Neural progenitor cell (in vitro differentiated cells): ENCODE results near the gene TBC1D3B. TPM values are rescaled to one million over a fixed set of nuclear protein-coding genes. Genes with fewer than 3 reads are reported as not detected.

Experiments
- DNase-seq: peaks from one replicate; pipeline ENCODE4 v3.0.0-alpha.2; 2016; ENCODE audit warnings: low spot score
- H2AFZ ChIP-seq: fragments of 200-600 bp; sonication (generic); replicated peaks from 2 replicates; pipeline ENCODE4 v1.6.1; 2016; ENCODE audit warnings: antibody characterized with exemption
- H3F3A ChIP-seq: fragments of 200-600 bp; sonication (generic); 2 replicates; pipeline ENCODE4 v1.6.1; 2016; ENCODE audit warnings: antibody characterized with exemption, low read depth
- H3K27ac ChIP-seq: fragments of 200-600 bp; sonication (generic); 2 replicates; pipeline ENCODE4 v1.5.1; 2016; ENCODE audit warnings: mild to moderate bottlenecking
- H3K27me3 ChIP-seq: fragments of 200-600 bp; sonication (generic); 2 replicates; pipeline ENCODE4 v1.6.1; 2016; ENCODE audit warnings: mild to moderate bottlenecking, moderate library complexity
- H3K36me3 ChIP-seq: fragments of 200-600 bp; sonication (generic); 2 replicates; pipeline ENCODE4 v1.5.1; 2016
- H3K4me1 ChIP-seq: fragments of 200-600 bp; sonication (generic); 2 replicates; pipeline ENCODE4 v1.6.1; 2016; ENCODE audit warnings: mixed run types
- H3K4me2 ChIP-seq: fragments of 200-600 bp; sonication (generic); 2 replicates; pipeline ENCODE4 v1.6.1; 2016
- H3K4me3 ChIP-seq: fragments of 200-600 bp; sonication (generic); 2 replicates; pipeline ENCODE4 v1.5.1; 2016
- H3K79me2 ChIP-seq: fragments of 200-600 bp; sonication (generic); 2 replicates; pipeline ENCODE4 v1.6.1; 2016; ENCODE audit warnings: low read depth
- H3K9ac ChIP-seq: fragments of 200-600 bp; sonication (generic); 2 replicates; pipeline ENCODE4 v1.6.1; 2016
- H3K9me3 ChIP-seq: fragments of 200-600 bp; sonication (generic); 2 replicates; pipeline ENCODE4 v1.5.1; 2016; ENCODE audit warnings: low read depth
- H4K20me1 ChIP-seq: fragments of 200-600 bp; sonication (generic); 2 replicates; pipeline ENCODE4 v1.6.1; 2016; ENCODE audit warnings: low read depth
- H3K27ac Mint-ChIP-seq: 3 replicates; pipeline ENCODE4 v1.8.0; 2021; ENCODE audit warnings: mixed read lengths
- H3K27me3 Mint-ChIP-seq: 2 replicates; pipeline ENCODE4 v1.8.0; 2022; ENCODE audit warnings: low read depth, mild to moderate bottlenecking, inconsistent platforms, moderate library complexity, mixed read lengths; ENCODE audit not compliant: insufficient read depth
- H3K36me3 Mint-ChIP-seq: 3 replicates; pipeline ENCODE4 v1.8.0; 2021; ENCODE audit warnings: mixed read lengths
- H3K4me1 Mint-ChIP-seq: 3 replicates; pipeline ENCODE4 v1.8.0; 2021; ENCODE audit warnings: mixed read lengths
- H3K4me3 Mint-ChIP-seq: 3 replicates; pipeline ENCODE4 v1.8.0; 2021; ENCODE audit warnings: mild to moderate bottlenecking, moderate library complexity, mixed read lengths
- H3K9me3 Mint-ChIP-seq: 3 replicates; pipeline ENCODE4 v1.8.0; 2020; ENCODE audit warnings: mixed read lengths
- EZH2 ChIP-seq: fragments of 200-600 bp; sonication (generic); IDR thresholded peaks from 2 replicates; pipeline ENCODE4 v1.6.1; 2017; ENCODE audit warnings: antibody characterized with exemption, mild to moderate bottlenecking, moderate library complexity
- EZH2phosphoT487 ChIP-seq: fragments of 200-600 bp; sonication (generic); IDR thresholded peaks from 2 replicates; pipeline ENCODE4 v1.6.1; 2017; ENCODE audit warnings: antibody characterized with exemption
- total RNA-seq: library from RNA; depleted of rRNA; stranded (reverse); fragments of >200 nt; gene quantifications from 2 replicates; pipeline ENCODE4 v1.2.3, GENCODE V29; 2015; ENCODE audit warnings: low replicate concordance
- TF ChIP-seq, protein P1 (sequence below): fragments of 200-600 bp; sonication (generic); IDR thresholded peaks from 2 replicates; pipeline ENCODE4 v1.5.1; 2017; ENCODE audit warnings: antibody characterized with exemption, mild to moderate bottlenecking

TBC1D3B gene
- total RNA-seq, 1 donor from 2014 or later = not detected

DNA sequence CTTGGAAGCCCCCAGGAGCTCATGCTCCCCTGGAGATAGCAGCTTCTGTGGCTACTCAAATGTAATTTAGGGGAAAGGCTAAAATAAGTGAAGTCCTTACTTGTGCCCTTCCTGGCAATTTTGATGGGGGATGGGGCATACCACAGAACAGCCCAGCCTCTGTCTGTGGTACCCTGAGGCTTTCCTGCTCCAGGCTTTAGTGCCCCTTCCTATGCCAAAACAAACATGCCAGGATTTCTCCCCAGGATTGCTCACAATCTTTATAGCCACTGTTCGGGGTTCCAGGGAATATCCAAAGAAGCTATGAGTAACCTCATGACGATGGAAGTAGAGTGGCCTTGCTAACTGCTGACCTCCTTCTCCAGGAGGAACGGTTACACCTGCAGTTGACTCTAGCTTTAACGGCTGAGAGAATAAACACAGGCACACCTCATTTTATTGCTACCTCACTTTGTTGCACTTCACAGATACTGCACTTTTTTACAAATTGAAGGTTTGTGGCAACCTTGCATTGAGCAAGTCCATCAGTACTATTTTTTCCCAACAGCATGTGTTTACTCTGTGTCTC is 47.9 kb downstream of the TBC1D3B start:
- Histone ChIP-seq H4K20me1 (no peaks in the 10 kb centered on the region), H3K36me3 (no peaks in the 10 kb centered on the region), H3K9ac (no peak overlapping the region), H3K9me3 (no peaks in the 10 kb centered on the region), H3K27ac (no peak overlapping the region), H3K4me2 (no peak overlapping the region), H3K79me2 (no peaks in the 10 kb centered on the region), H3K27me3 (no peaks in the 10 kb centered on the region), H3K4me3 (no peak overlapping the region), H2AFZ (no peak overlapping the region), H3F3A (no peaks in the 10 kb centered on the region), H3K4me1 (peaks cover 5% of the 10 kb centered on the region)
- peaks cover 5% of the 10 kb centered on the region for H3K27me3 Mint-ChIP-seq
- peaks cover 7% of the 10 kb centered on the region for H3K4me1 Mint-ChIP-seq
- peaks cover 12% of the 10 kb centered on the region for H3K9me3 Mint-ChIP-seq
- no peak overlapping the region for H3K27ac Mint-ChIP-seq
- TF ChIP-seq, protein P1, sequence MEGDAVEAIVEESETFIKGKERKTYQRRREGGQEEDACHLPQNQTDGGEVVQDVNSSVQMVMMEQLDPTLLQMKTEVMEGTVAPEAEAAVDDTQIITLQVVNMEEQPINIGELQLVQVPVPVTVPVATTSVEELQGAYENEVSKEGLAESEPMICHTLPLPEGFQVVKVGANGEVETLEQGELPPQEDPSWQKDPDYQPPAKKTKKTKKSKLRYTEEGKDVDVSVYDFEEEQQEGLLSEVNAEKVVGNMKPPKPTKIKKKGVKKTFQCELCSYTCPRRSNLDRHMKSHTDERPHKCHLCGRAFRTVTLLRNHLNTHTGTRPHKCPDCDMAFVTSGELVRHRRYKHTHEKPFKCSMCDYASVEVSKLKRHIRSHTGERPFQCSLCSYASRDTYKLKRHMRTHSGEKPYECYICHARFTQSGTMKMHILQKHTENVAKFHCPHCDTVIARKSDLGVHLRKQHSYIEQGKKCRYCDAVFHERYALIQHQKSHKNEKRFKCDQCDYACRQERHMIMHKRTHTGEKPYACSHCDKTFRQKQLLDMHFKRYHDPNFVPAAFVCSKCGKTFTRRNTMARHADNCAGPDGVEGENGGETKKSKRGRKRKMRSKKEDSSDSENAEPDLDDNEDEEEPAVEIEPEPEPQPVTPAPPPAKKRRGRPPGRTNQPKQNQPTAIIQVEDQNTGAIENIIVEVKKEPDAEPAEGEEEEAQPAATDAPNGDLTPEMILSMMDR = no peak
- TF ChIP-seq EZH2phosphoT487 (no peak), EZH2 (no peak)
- no peak overlapping the region for H3K4me3 Mint-ChIP-seq
- H3K36me3 Mint-ChIP-seq = no peaks in the 10 kb centered on the region
- no peak for DNase-seq

DNA sequence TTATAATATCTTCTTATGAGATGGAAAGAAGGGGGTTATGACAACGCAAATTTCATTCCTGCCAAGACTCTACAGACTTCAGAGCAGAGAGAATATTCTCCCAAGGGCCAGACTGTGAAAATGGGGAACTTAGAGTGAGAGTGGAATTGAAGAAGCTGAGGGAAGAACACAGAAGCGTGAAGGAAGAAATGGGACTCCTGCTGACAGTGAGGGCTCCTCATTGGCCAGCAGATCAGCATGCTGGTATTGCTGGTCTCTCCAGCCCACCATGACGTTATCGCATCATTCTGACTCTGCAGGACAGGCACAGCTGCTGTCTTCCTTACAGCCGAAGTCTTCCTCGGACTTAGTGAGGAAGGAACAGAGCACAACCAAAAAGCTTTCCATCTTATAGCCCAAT is 48.5 kb downstream of the TBC1D3B start:
- H3K27ac ChIP-seq = no peak overlapping the region
- peaks cover 5% of the 10 kb centered on the region for H3K4me1 ChIP-seq
- no peak overlapping the region for H3K4me3 ChIP-seq
- no peaks in the 10 kb centered on the region for H3F3A ChIP-seq
- H3K9me3 ChIP-seq = no peaks in the 10 kb centered on the region
- H2AFZ ChIP-seq = no peak overlapping the region
- Mint-ChIP-seq H3K4me1 (peaks cover 7% of the 10 kb centered on the region), H3K27ac (no peak overlapping the region), H3K36me3 (no peaks in the 10 kb centered on the region), H3K4me3 (no peak overlapping the region), H3K9me3 (peaks cover 12% of the 10 kb centered on the region), H3K27me3 (peaks cover 5% of the 10 kb centered on the region)
- H3K36me3 ChIP-seq = no peaks in the 10 kb centered on the region
- DNase-seq = no peak
- H3K27me3 ChIP-seq = no peaks in the 10 kb centered on the region
- no peaks in the 10 kb centered on the region for H4K20me1 ChIP-seq
- no peak overlapping the region for H3K4me2 ChIP-seq
- no peaks in the 10 kb centered on the region for H3K79me2 ChIP-seq
- H3K9ac ChIP-seq = no peak overlapping the region
- TF ChIP-seq EZH2phosphoT487 (no peak), EZH2 (no peak)
- TF ChIP-seq, protein P1 = no peak

DNA sequence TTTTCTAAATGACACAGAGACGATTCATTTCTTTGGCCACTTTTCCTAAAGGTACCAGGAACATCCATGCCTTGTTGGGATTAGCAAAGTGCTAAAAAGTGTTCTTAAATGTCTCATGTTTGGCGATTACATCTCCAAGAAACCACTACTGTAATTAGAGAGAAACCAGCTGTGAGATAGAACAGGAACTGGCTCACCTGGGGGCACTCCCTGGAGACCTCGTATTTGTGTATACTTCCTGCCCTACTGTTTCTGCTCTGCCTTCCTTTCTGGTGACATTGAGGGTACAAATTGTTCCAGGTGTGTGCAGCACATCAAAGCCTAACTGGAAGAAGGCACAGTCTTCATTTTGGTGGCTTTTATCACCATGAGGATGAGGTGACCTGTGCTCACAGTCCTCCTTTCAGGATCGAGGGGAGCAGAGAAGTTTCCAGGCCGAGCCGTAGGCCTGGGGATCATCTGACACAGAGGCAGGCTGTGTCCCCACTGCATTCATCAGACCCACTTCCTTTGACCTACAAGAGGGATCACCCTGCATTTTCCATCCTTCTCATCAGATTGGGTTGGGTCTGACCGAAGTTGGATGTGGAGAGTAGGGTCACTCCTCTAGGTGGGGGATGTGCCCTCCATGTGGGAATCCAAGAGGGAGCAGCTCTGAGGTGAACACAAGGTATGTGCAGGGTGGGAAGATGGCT is 49.1 kb downstream of the TBC1D3B start:
- Mint-ChIP-seq H3K9me3 (peaks cover 12% of the 10 kb centered on the region), H3K27ac (no peak overlapping the region), H3K36me3 (no peaks in the 10 kb centered on the region), H3K4me1 (peaks cover 3% of the 10 kb centered on the region), H3K27me3 (peaks cover 5% of the 10 kb centered on the region), H3K4me3 (no peak overlapping the region)
- Histone ChIP-seq H3K4me2 (no peak overlapping the region), H3K4me3 (no peak overlapping the region), H3K4me1 (peaks cover 1% of the 10 kb centered on the region), H3F3A (no peaks in the 10 kb centered on the region), H4K20me1 (no peaks in the 10 kb centered on the region), H2AFZ (no peak overlapping the region), H3K27ac (no peak overlapping the region), H3K9me3 (no peaks in the 10 kb centered on the region), H3K27me3 (no peaks in the 10 kb centered on the region), H3K36me3 (no peaks in the 10 kb centered on the region), H3K9ac (no peak overlapping the region), H3K79me2 (no peaks in the 10 kb centered on the region)
- TF ChIP-seq EZH2 (no peak), EZH2phosphoT487 (no peak)
- no peak for DNase-seq
